NOMO-1 (cell line): ENCODE results near the gene PARP4.
"Not testable (repeated sequence)": the region's sequence is repeated elsewhere in the genome, so short reads cannot be mapped to it uniquely, and the experiment has no call there.

Source experiments
- DNase-seq, 2 experiments: peaks; one replicate each; lab custom pipeline; 2025; ENCODE audit not compliant: unreplicated experiment in 2 of 2; lab: John Stamatoyannopoulos, UW

PARP4 gene

DNA sequence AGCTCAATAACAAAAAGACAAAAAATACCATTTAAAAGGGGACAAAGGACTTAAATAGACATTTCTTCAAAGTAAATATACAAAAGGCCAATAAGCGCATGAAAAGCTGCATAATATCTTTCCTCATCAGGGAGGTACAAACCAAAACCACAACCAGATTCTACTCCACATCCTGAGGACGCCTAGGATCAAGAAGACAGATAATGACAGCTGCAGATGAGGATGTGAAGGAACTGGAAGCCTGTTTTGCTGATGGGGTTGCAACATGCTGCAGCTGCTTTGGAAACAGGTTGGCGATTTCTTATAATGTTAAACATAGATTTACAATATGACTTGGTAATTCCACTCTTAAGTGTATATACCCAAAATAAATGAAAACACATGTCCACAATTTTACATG lies 132.4 kb downstream of the PARP4 start:
- not testable (repeated sequence) for DNase-seq

DNA sequence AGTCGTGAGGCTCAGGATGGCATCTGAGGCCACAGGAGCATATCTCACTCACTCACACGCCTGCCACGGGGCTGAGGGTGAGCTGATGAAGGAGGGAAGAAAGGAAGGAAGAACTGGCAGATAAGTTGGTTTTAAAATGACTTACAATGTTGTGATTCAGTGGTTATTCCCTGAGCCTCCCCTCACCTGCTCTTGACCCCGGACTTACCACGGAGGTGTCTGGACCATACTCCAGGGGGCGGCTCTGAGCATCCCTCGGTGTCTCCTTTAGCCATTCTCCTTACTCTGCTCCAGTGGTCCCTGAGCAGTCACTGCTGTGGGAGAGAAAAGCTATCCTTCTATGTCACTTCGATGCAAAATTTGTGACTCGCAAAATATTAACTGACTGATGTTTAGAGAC lies 141.3 kb downstream of the PARP4 start:
- not testable (repeated sequence) for DNase-seq
